Neural progenitor cell (in vitro differentiated cells): ENCODE results near the gene PCDH15.

Source experiments
- CTCF ChIP-seq: fragments of 200-600 bp; sonication (generic); IDR thresholded peaks from 2 replicates; pipeline ENCODE4 v1.5.1; 2017; ENCODE audit warnings: antibody characterized with exemption, mild to moderate bottlenecking
- EZH2 ChIP-seq: fragments of 200-600 bp; sonication (generic); IDR thresholded peaks from 2 replicates; pipeline ENCODE4 v1.6.1; 2017; ENCODE audit warnings: antibody characterized with exemption, mild to moderate bottlenecking, moderate library complexity
- EZH2phosphoT487 ChIP-seq: fragments of 200-600 bp; sonication (generic); IDR thresholded peaks from 2 replicates; pipeline ENCODE4 v1.6.1; 2017; ENCODE audit warnings: antibody characterized with exemption

GRCh38 chr10:54691331-54691730 lies 109.7 kb downstream of the PCDH15 start:
- TF ChIP-seq CTCF (no peak), EZH2phosphoT487 (no peak), EZH2 (no peak)
